ENCODE data around the gene FLNC.

- TF ChIP-seq, protein P1, sequence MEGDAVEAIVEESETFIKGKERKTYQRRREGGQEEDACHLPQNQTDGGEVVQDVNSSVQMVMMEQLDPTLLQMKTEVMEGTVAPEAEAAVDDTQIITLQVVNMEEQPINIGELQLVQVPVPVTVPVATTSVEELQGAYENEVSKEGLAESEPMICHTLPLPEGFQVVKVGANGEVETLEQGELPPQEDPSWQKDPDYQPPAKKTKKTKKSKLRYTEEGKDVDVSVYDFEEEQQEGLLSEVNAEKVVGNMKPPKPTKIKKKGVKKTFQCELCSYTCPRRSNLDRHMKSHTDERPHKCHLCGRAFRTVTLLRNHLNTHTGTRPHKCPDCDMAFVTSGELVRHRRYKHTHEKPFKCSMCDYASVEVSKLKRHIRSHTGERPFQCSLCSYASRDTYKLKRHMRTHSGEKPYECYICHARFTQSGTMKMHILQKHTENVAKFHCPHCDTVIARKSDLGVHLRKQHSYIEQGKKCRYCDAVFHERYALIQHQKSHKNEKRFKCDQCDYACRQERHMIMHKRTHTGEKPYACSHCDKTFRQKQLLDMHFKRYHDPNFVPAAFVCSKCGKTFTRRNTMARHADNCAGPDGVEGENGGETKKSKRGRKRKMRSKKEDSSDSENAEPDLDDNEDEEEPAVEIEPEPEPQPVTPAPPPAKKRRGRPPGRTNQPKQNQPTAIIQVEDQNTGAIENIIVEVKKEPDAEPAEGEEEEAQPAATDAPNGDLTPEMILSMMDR (IDR thresholded peaks at IDR 0.05): peak in 1 of 4 experiments; percentile 10
- TF ChIP-seq POLR2A (IDR thresholded peaks at IDR 0.05): no peak
These were observed 627 bp upstream of the FLNC start for GRCh38 chr7:128829391-128830166.

All from uterus (tissue), 2 donors.